ENCODE data around the gene SMIM24. TPM values are rescaled to one million over a fixed set of nuclear protein-coding genes. Genes with fewer than 3 reads are reported as not detected.
"Not testable (repeated sequence)": the region's sequence is repeated elsewhere in the genome, so short reads cannot be mapped to it uniquely, and the experiment has no call there.

SMIM24 gene
- total RNA-seq, 1 donor from 2014 or later: 0.50 TPM

- DNase-seq (ENCODE audit: low read depth): no peak
These were observed 24.2 kb downstream of the SMIM24 start for GRCh38 chr19:3455960-3456601.

- DNase-seq (ENCODE audit: low read depth): no peak
These were observed 24.9 kb downstream of the SMIM24 start for GRCh38 chr19:3455393-3455955.

GRCh38 chr19:3454656-3455392 lies 25.5 kb downstream of the SMIM24 start:
- DNase-seq (ENCODE audit: low read depth): no peak

GRCh38 chr19:3453840-3454239 lies 26.5 kb downstream of the SMIM24 start:
- DNase-seq (ENCODE audit: low read depth): no peak

GRCh38 chr19:3452942-3453214 lies 27.4 kb downstream of the SMIM24 start:
- DNase-seq (ENCODE audit: low read depth): not testable (repeated sequence)

GRCh38 chr19:3452171-3452941 lies 28.0 kb downstream of the SMIM24 start:
- no peak for DNase-seq (ENCODE audit: low read depth)

- no peak for DNase-seq (ENCODE audit: low read depth)
These were observed 28.9 kb downstream of the SMIM24 start for GRCh38 chr19:3451451-3451866.

GRCh38 chr19:3450796-3451411 lies 29.4 kb downstream of the SMIM24 start:
- DNase-seq (ENCODE audit: low read depth): peak; percentile 100

GRCh38 chr19:3448616-3449334 lies 31.6 kb downstream of the SMIM24 start:
- DNase-seq (ENCODE audit: low read depth): no peak

GRCh38 chr19:3446657-3447056 lies 33.7 kb downstream of the SMIM24 start:
- not testable (repeated sequence) for DNase-seq (ENCODE audit: low read depth)

GRCh38 chr19:3444695-3445234 lies 35.6 kb downstream of the SMIM24 start:
- DNase-seq (ENCODE audit: low read depth): no peak

- no peak for DNase-seq (ENCODE audit: low read depth)
These were observed 36.3 kb downstream of the SMIM24 start for GRCh38 chr19:3443840-3444694.

- no peak for DNase-seq (ENCODE audit: low read depth)
These were observed 37.7 kb downstream of the SMIM24 start for GRCh38 chr19:3442487-3443071.

GRCh38 chr19:3441986-3442329 lies 38.4 kb downstream of the SMIM24 start:
- DNase-seq (ENCODE audit: low read depth): no peak

GRCh38 chr19:3441089-3441985 lies 39.0 kb downstream of the SMIM24 start:
- no peak for DNase-seq (ENCODE audit: low read depth)

- peak; percentile 19 for DNase-seq (ENCODE audit: low read depth)
These were observed 40.2 kb downstream of the SMIM24 start for GRCh38 chr19:3440082-3440481.

GRCh38 chr19:3434630-3435553 lies 45.4 kb downstream of the SMIM24 start:
- peak; percentile 81 for DNase-seq (ENCODE audit: low read depth)
